K562 (cell line): ENCODE data around the gene C11orf91. TPM values are rescaled to one million over a fixed set of nuclear protein-coding genes. Genes with fewer than 3 reads are reported as not detected.

Experiments used
- BCOR ChIP-seq: fragments of 450-650 bp; IDR thresholded peaks from 2 replicates; pipeline ENCODE4 v1.6.1; 2016
- CREB5 ChIP-seq: fragments of 250-450 bp; sonication (Bioruptor Pico); IDR thresholded peaks from 2 replicates; pipeline ENCODE4 v1.5.0; 2020; ENCODE audit warnings: mild to moderate bottlenecking
- DPF2 ChIP-seq: fragments of 450-650 bp; IDR thresholded peaks from 2 replicates; pipeline ENCODE4 v1.6.1; 2016
- FOXK1 ChIP-seq: sonication (generic); formaldehyde crosslinking; IDR thresholded peaks from 2 replicates; pipeline ENCODE4 v1.8.0; 2022; ENCODE audit warnings: missing genetic modification reagents, mild to moderate bottlenecking, borderline replicate concordance
- HMGXB4 ChIP-seq: sonication (generic); formaldehyde crosslinking; IDR thresholded peaks from 2 replicates; pipeline ENCODE4 v1.8.1; 2023; ENCODE audit warnings: mild to moderate bottlenecking, missing genetic modification reagents
- HNRNPK ChIP-seq: fragments of 200-400 bp; formaldehyde crosslinking; IDR thresholded peaks from one replicate; pipeline ENCODE4 v1.6.1; 2018; ENCODE audit warnings: mild to moderate bottlenecking, low read depth, low read length; ENCODE audit not compliant: poor library complexity, severe bottlenecking
- KDM5B ChIP-seq: fragments of 200-600 bp; sonication (generic); IDR thresholded peaks from 2 replicates; pipeline ENCODE4 v1.6.1; 2012; ENCODE audit warnings: low read depth, mild to moderate bottlenecking, moderate library complexity, low read length, control low read depth, inconsistent platforms; ENCODE audit not compliant: insufficient replicate concordance
- NR4A1 ChIP-seq, 2 experiments: fragments of 250-450 bp in 1 of 2; fragments of 450-650 bp in 1 of 2; sonication (Bioruptor Pico) in 1 of 2; IDR thresholded peaks; 2 replicates each; pipeline versions ENCODE4 v1.4.0 to v1.6.1; 2016 to 2020; ENCODE audit warnings: mild to moderate bottlenecking in 2 of 2, missing compliant biosample characterization in 1 of 2, missing genetic modification characterization in 1 of 2, moderate library complexity in 1 of 2
- POLR3A ChIP-seq: IDR thresholded peaks from 2 replicates; pipeline ENCODE4 v1.6.1; 2011; ENCODE audit warnings: borderline replicate concordance, mild to moderate bottlenecking, moderate library complexity; ENCODE audit not compliant: insufficient read length, insufficient read depth; ENCODE audit errors: extremely low read depth
- SMAD4 ChIP-seq: fragments of 250-450 bp; sonication (Bioruptor Pico); conservative IDR thresholded peaks from 2 replicates; pipeline ENCODE4 v1.8.0; 2021; ENCODE audit warnings: inconsistent platforms, mild to moderate bottlenecking, moderate library complexity
- SNIP1 ChIP-seq: fragments of 450-650 bp; IDR thresholded peaks from 2 replicates; pipeline ENCODE4 v1.7.1; 2017; ENCODE audit warnings: low read depth, mild to moderate bottlenecking
- SNRNP70 ChIP-seq: fragments of 200-400 bp; formaldehyde crosslinking; optimal IDR thresholded peaks from 2 replicates; pipeline ENCODE3; 2017; ENCODE audit warnings: low read depth, low read length
- SP2 ChIP-seq: IDR thresholded peaks from 2 replicates; pipeline ENCODE4 v1.6.1; 2011; ENCODE audit warnings: mild to moderate bottlenecking, low read depth, low read length, moderate library complexity; ENCODE audit not compliant: poor library complexity, severe bottlenecking; ENCODE audit errors: extremely low read depth
- TARDBP ChIP-seq: fragments of 450-650 bp; IDR thresholded peaks from 2 replicates; pipeline ENCODE4 v1.6.1; 2016
- TEAD1 ChIP-seq, 2 experiments: fragments of 450-650 bp in 1 of 2; sonication (generic) in 1 of 2; formaldehyde crosslinking; IDR thresholded peaks; 2 replicates each; pipeline versions ENCODE4 v1.4.0 to v1.8.0; 2020 to 2022; ENCODE audit warnings: mild to moderate bottlenecking in 2 of 2, missing genetic modification reagents in 1 of 2
- ZBTB8A ChIP-seq: fragments of 450-650 bp; IDR thresholded peaks from 2 replicates; pipeline ENCODE4 v1.6.1; 2018; ENCODE audit warnings: mild to moderate bottlenecking, moderate library complexity; ENCODE audit not compliant: partially characterized antibody
- ZC3H11A ChIP-seq: IDR thresholded peaks from 2 replicates; pipeline ENCODE4 v1.6.1; 2012; ENCODE audit warnings: low read depth, low read length, improper control_type of control experiment
- ZFX ChIP-seq: sonication (generic); formaldehyde crosslinking; IDR thresholded peaks from 2 replicates; pipeline ENCODE4 v1.8.0; 2022; ENCODE audit warnings: mild to moderate bottlenecking, missing genetic modification reagents, moderate library complexity
- polyA plus RNA-seq, 8 experiments: library from polyadenylated mRNA; depleted of rRNA in 4 of 8; stranded (reverse) in 5 of 8; unstranded in 3 of 8; fragments of >200 nt; fragmentation: Nextera tagmentation in 2 of 8; fragmentation: Illumina TruSeq in 1 of 8; extraction: Ambion mirVana in 2 of 8; extraction: Trizol in 1 of 8; gene quantifications; 2 replicates each; pipeline versions ENCODE4 v1.2.1 to v1.2.3, GENCODE V29; 2011 to 2014; ENCODE audit warnings: inconsistent platforms in 1 of 8, missing spikeins in 1 of 8
- total RNA-seq, 7 experiments: library from RNA; depleted of rRNA in 6 of 7; stranded (reverse); fragments of >200 nt in 6 of 7; fragmentation: Illumina TruSeq in 2 of 7; extraction: Trizol in 2 of 7; gene quantifications; 2 replicates each; pipeline versions ENCODE4 v1.2.1 to v1.2.3, GENCODE V29; 2011 to 2021; ENCODE audit warnings: low replicate concordance in 1 of 7
- TF ChIP-seq, protein P1 (sequence below): fragments of 250-450 bp; sonication (Bioruptor Pico); IDR thresholded peaks from 2 replicates; pipeline ENCODE4 v1.5.0; 2022; ENCODE audit warnings: mild to moderate bottlenecking
- TF ChIP-seq, protein P2 (sequence below): fragments of 450-650 bp; formaldehyde crosslinking; IDR thresholded peaks from 2 replicates; pipeline ENCODE4 v1.4.0; 2020; ENCODE audit warnings: mild to moderate bottlenecking, mixed read lengths

C11orf91 gene
- total and polyA plus RNA-seq, 9 of the 15 experiments (the other 6 are each of a cell fraction or from before 2014, with no cell fraction given), result not detected

GRCh38 chr11:33735271-33736147 is 34.9 kb upstream of the C11orf91 start (continued):
- 0 out of 2 replicates have a peak, but pooled peaks have one; percentile 27 for TF ChIP-seq HMGXB4
- TF ChIP-seq KDM5B, result peak; percentile 15
- TF ChIP-seq DPF2, result no peak
- TF ChIP-seq, protein P1, sequence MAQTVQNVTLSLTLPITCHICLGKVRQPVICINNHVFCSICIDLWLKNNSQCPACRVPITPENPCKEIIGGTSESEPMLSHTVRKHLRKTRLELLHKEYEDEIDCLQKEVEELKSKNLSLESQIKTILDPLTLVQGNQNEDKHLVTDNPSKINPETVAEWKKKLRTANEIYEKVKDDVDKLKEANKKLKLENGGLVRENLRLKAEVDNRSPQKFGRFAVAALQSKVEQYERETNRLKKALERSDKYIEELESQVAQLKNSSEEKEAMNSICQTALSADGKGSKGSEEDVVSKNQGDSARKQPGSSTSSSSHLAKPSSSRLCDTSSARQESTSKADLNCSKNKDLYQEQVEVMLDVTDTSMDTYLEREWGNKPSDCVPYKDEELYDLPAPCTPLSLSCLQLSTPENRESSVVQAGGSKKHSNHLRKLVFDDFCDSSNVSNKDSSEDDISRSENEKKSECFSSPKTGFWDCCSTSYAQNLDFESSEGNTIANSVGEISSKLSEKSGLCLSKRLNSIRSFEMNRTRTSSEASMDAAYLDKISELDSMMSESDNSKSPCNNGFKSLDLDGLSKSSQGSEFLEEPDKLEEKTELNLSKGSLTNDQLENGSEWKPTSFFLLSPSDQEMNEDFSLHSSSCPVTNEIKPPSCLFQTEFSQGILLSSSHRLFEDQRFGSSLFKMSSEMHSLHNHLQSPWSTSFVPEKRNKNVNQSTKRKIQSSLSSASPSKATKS (CRISPR knock-in tag), result no peak
- TF ChIP-seq ZC3H11A, result no peak
- TF ChIP-seq POLR3A, result no peak
- no peak for TF ChIP-seq SNRNP70
- no peak for TF ChIP-seq CREB5 (CRISPR knock-in tag)
- no peak for TF ChIP-seq ZFX (CRISPR knock-in tag)
- TF ChIP-seq NR4A1 (CRISPR knock-in tag; IDR thresholded peaks at IDR 0.05), result no peak
- no peak for TF ChIP-seq NR4A1 (tag; IDR thresholded peaks at IDR 0.05)
- TF ChIP-seq ZBTB8A, result no peak
- no peak for TF ChIP-seq SP2
- no peak for TF ChIP-seq SNIP1
- TF ChIP-seq, protein P2, sequence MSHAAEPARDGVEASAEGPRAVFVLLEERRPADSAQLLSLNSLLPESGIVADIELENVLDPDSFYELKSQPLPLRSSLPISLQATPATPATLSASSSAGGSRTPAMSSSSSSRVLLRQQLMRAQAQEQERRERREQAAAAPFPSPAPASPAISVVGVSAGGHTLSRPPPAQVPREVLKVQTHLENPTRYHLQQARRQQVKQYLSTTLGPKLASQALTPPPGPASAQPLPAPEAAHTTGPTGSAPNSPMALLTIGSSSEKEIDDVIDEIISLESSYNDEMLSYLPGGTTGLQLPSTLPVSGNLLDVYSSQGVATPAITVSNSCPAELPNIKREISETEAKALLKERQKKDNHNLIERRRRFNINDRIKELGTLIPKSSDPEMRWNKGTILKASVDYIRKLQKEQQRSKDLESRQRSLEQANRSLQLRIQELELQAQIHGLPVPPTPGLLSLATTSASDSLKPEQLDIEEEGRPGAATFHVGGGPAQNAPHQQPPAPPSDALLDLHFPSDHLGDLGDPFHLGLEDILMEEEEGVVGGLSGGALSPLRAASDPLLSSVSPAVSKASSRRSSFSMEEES (CRISPR knock-in tag), result peak; percentile 36; the same call in 1 of the 2 replicates
- no peak for TF ChIP-seq TARDBP
- TF ChIP-seq HNRNPK, result no peak
- no peak for TF ChIP-seq BCOR
- no peak; the same call in 1 of the 2 replicates for TF ChIP-seq SMAD4 (CRISPR knock-in tag)
- TF ChIP-seq TEAD1 (CRISPR knock-in tag; IDR thresholded peaks at IDR 0.05), result no peak
- no peak for TF ChIP-seq FOXK1 (CRISPR knock-in tag)
